ENCODE data around the gene CLEC1A. TPM values are rescaled to one million over a fixed set of nuclear protein-coding genes. Genes with fewer than 3 reads are reported as not detected.

Gene CLEC1A
- total and polyA plus RNA-seq, 7 experiments from 2014 or later, result 1.0 TPM; not detected in 6

- no peaks in the 10 kb centered on the region for H3K4me1 Mint-ChIP-seq
- Histone ChIP-seq H3K4me3 (ENCODE audit: low read length) (no peak overlapping the region), H3K9me3 (ENCODE audit: control insufficient read depth in 2 of 3, low read length in 3 of 3) (no peaks in the 10 kb centered on the region), H3K27ac (ENCODE audit: low read depth, low read length) (no peak overlapping the region), H3K4me1 (ENCODE audit: control insufficient read depth in 2 of 2, insufficient read depth in 2 of 2, low read length in 2 of 2) (no peaks in the 10 kb centered on the region), H3K36me3 (ENCODE audit: control insufficient read depth in 2 of 3, insufficient read depth in 3 of 3, low read length in 3 of 3) (no peaks in the 10 kb centered on the region), H3K27me3 (ENCODE audit: control insufficient read depth in 2 of 2, insufficient read depth in 2 of 2, low read length in 2 of 2) (no peaks in the 10 kb centered on the region)
- H3K27me3 Mint-ChIP-seq, result peaks cover 0 to 21% (median 5%) of the 10 kb centered on the region in 5 donors
- ChIA-PET POLR2A (no interaction called here), CTCF (no interaction called here)
- H3K27ac Mint-ChIP-seq, result no peak overlapping the region
- ATAC-seq (no peak), DNase-seq (no peak)
- H3K4me3 Mint-ChIP-seq, result no peak overlapping the region
- intact Hi-C loops (cut with micrococcal nuclease), result no loop called here
- H3K9me3 Mint-ChIP-seq, result no peaks in the 10 kb centered on the region
- no peaks in the 10 kb centered on the region for H3K36me3 Mint-ChIP-seq
Observed at GRCh38 chr12:10025236-10025635, 73.5 kb downstream of the CLEC1A start.

- H3K27me3 Mint-ChIP-seq, result peaks cover 0 to 16% (median 0%) of the 10 kb centered on the region in 5 donors
- no peaks in the 10 kb centered on the region for H3K36me3 Mint-ChIP-seq
- intact Hi-C loops (cut with micrococcal nuclease), result no loop called here
- no peaks in the 10 kb centered on the region for H3K4me1 Mint-ChIP-seq
- POLR2A ChIA-PET, result interaction anchor here (0.7 kb wide), 1 partner anchor 37 kb away, joined by 3 read pairs; no protein-coding TSS in a partner anchor
- ATAC-seq (no peak), DNase-seq (no peak)
- H3K4me3 Mint-ChIP-seq, result no peak overlapping the region
- no peaks in the 10 kb centered on the region for H3K9me3 ChIP-seq (ENCODE audit: control insufficient read depth in 2 of 3, low read length in 3 of 3)
- H3K27ac ChIP-seq (ENCODE audit: low read depth, low read length), result no peak overlapping the region
- H3K36me3 ChIP-seq (ENCODE audit: control insufficient read depth in 2 of 3, insufficient read depth in 3 of 3, low read length in 3 of 3), result no peaks in the 10 kb centered on the region
- no peaks in the 10 kb centered on the region for H3K27me3 ChIP-seq (ENCODE audit: control insufficient read depth in 2 of 2, insufficient read depth in 2 of 2, low read length in 2 of 2)
- H3K27ac Mint-ChIP-seq, result no peak overlapping the region
- H3K9me3 Mint-ChIP-seq, result no peaks in the 10 kb centered on the region
- H3K4me1 ChIP-seq (ENCODE audit: control insufficient read depth in 2 of 2, insufficient read depth in 2 of 2, low read length in 2 of 2), result no peaks in the 10 kb centered on the region
- H3K4me3 ChIP-seq (ENCODE audit: low read length), result no peak overlapping the region
- CTCF ChIA-PET, result no interaction called here
Observed at GRCh38 chr12:10021342-10021741, 77.4 kb downstream of the CLEC1A start.

Other genes starting within 250 kb of the CLEC1A start
- 10 to 100 TPM; 50.1 to 86.8 (median 73.8) TPM for gene CLEC2B, start 229.6 kb downstream of the CLEC1A start, total RNA-seq
- 10 to 100 TPM; 22.1 to 61.2 TPM for gene CLEC2B, start 229.6 kb downstream of the CLEC1A start, polyA plus RNA-seq
- gene KLRF2, start 217.5 kb downstream of the CLEC1A start, total RNA-seq, result not detected
- gene KLRF2, start 217.5 kb downstream of the CLEC1A start, polyA plus RNA-seq, result not detected
- not detected for gene CLEC2A, start 166.6 kb downstream of the CLEC1A start, total RNA-seq
- gene CLEC2A, start 166.6 kb downstream of the CLEC1A start, polyA plus RNA-seq, result under 1 TPM in 1 of 2 donors, not detected in 1; 0.22 TPM
- gene CLEC12A, start 127.6 kb downstream of the CLEC1A start, total RNA-seq, result 10 to 100 TPM in 1 of 5 experiments, 1 to 10 TPM in 2, not detected in 2; 3.2 to 47.8 (median 4.2) TPM
- gene CLEC12A, start 127.6 kb downstream of the CLEC1A start, polyA plus RNA-seq, result under 1 TPM in 1 of 2 donors, not detected in 1; 0.31 TPM
- gene CLEC1B, start 99.9 kb downstream of the CLEC1A start, total RNA-seq, result under 1 TPM in 1 of 5 experiments, not detected in 4; 0.91 TPM
- not detected for gene CLEC1B, start 99.9 kb downstream of the CLEC1A start, polyA plus RNA-seq
- gene CLEC12B, start 88.4 kb downstream of the CLEC1A start, total RNA-seq, result 1 to 10 TPM in 1 of 5 experiments, under 1 TPM in 2, not detected in 2; 0.42 to 7.4 (median 0.87) TPM
- not detected for gene CLEC12B, start 88.4 kb downstream of the CLEC1A start, polyA plus RNA-seq
- gene CLEC9A, start 68.3 kb downstream of the CLEC1A start, total RNA-seq, result under 1 TPM in 2 of 5 experiments, not detected in 3; 0.29 to 0.64 TPM
- gene CLEC9A, start 68.3 kb downstream of the CLEC1A start, polyA plus RNA-seq, result not detected
- gene CLEC7A, start 31.2 kb upstream of the CLEC1A start, total RNA-seq, result 100 to 1,000 TPM in 1 of 5 experiments, 10 to 100 TPM in 1, 1 to 10 TPM in 2, not detected in 1; 1.5 to 121 (median 7.2) TPM
- not detected for gene CLEC7A, start 31.2 kb upstream of the CLEC1A start, polyA plus RNA-seq
- 1 to 10 TPM in 2 of 5 experiments, not detected in 3; 3.1 to 4.0 TPM for gene OLR1, start 73.1 kb upstream of the CLEC1A start, total RNA-seq
- gene OLR1, start 73.1 kb upstream of the CLEC1A start, polyA plus RNA-seq, result not detected
- under 1 TPM in 1 of 5 experiments, not detected in 4; 0.47 TPM for gene TMEM52B, start 80.0 kb upstream of the CLEC1A start, total RNA-seq
- gene TMEM52B, start 80.0 kb upstream of the CLEC1A start, polyA plus RNA-seq, result not detected
- gene GABARAPL1, start 113.9 kb upstream of the CLEC1A start, total RNA-seq, result 100 to 1,000 TPM in 2 of 5 experiments, 10 to 100 TPM in 2, 1 to 10 TPM in 1; 3.7 to 165 (median 29.4) TPM
- 10 to 100 TPM; 14.7 to 14.9 TPM for gene GABARAPL1, start 113.9 kb upstream of the CLEC1A start, polyA plus RNA-seq
- gene KLRD1, start 208.9 kb upstream of the CLEC1A start, total RNA-seq, result 10 to 100 TPM in 1 of 5 experiments, 1 to 10 TPM in 3, under 1 TPM in 1; 0.92 to 82.5 (median 1.7) TPM
- gene KLRD1, start 208.9 kb upstream of the CLEC1A start, polyA plus RNA-seq, result 1 to 10 TPM in 1 of 2 donors, under 1 TPM in 1; 0.68 to 1.9 TPM

Measured in naive thymus-derived CD4-positive, alpha-beta T cell (primary cell).